GM12864 (cell line): ENCODE measurements around the gene LMF2.
A peak's percentile ranks its signal among the peaks of the same experiment; 100 is the strongest.

Experiments used
- DNase-seq: peaks from one replicate; pipeline ENCODE4 v3.0.0-alpha.2; 2011; ENCODE audit warnings: low read depth
- H3K4me3 ChIP-seq: 2 replicates; pipeline ENCODE4 v1.5.1; 2011; ENCODE audit warnings: mild to moderate bottlenecking, low read depth, low read length, control low read depth
- CTCF ChIP-seq: IDR thresholded peaks from 2 replicates; pipeline ENCODE4 v1.5.1; 2011; ENCODE audit warnings: low read depth, mild to moderate bottlenecking, moderate library complexity, low read length, control low read depth, inconsistent platforms; ENCODE audit errors: missing control alignments

LMF2 gene

GRCh38 chr22:50498322-50498890, 9.1 kb downstream of the LMF2 start:
- DNase-seq, result no peak
- peak; percentile 72 for TF ChIP-seq CTCF
- no peak overlapping the region for H3K4me3 ChIP-seq

- TF ChIP-seq CTCF, result no peak
- H3K4me3 ChIP-seq, result no peak overlapping the region
- DNase-seq, result no peak
Observed at GRCh38 chr22:50497093-50497492, 10.4 kb downstream of the LMF2 start.

- H3K4me3 ChIP-seq, result no peak overlapping the region
- DNase-seq, result no peak
- no peak for TF ChIP-seq CTCF
Observed at GRCh38 chr22:50490531-50491308, 16.8 kb downstream of the LMF2 start.

- no peak overlapping the region for H3K4me3 ChIP-seq
- TF ChIP-seq CTCF, result no peak
- DNase-seq, result no peak
Observed at GRCh38 chr22:50489363-50490243, 17.9 kb downstream of the LMF2 start.

- DNase-seq, result no peak
- no peak for TF ChIP-seq CTCF
- H3K4me3 ChIP-seq, result no peak overlapping the region
Observed at GRCh38 chr22:50488886-50489285, 18.6 kb downstream of the LMF2 start.

GRCh38 chr22:50488006-50488677, 19.4 kb downstream of the LMF2 start:
- DNase-seq, result no peak
- TF ChIP-seq CTCF, result no peak
- H3K4me3 ChIP-seq, result no peak overlapping the region
